ENCODE results near the gene RANGAP1.

DNA sequence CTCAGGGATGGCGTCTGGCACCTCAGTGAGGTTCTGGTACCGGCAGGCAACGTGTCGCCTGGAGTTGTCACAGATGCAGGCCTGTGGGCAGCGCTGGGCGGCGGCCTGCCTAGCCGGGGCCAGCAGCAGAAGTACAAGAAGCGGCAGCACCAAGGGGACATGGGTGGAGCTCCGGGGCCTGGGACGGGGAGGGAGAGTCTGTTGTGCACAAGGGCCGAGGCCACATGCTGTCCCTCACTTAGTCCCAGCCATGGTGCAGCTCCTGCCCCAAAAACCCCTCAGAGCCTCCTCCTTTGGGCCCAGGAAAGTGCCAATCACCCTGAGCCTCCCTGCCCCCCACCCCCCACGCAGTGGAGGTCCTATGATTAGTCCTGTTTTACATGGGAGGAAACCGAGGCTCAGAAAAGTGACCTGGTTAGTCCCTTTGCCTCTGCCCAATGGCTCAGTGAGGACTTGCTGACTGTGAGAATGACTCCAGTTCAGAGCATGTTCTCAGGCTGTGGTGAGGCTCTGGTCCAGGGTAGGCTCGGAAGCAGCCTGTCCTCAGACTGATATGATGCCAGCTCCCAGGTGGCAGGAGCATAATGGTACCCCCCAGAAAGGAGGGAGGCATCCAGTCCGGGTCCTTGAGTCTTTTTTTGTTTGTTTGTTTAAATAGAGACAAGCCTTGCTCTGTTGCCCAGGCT, 46.4 kb downstream of the RANGAP1 start:
- TF ChIP-seq, protein P1, sequence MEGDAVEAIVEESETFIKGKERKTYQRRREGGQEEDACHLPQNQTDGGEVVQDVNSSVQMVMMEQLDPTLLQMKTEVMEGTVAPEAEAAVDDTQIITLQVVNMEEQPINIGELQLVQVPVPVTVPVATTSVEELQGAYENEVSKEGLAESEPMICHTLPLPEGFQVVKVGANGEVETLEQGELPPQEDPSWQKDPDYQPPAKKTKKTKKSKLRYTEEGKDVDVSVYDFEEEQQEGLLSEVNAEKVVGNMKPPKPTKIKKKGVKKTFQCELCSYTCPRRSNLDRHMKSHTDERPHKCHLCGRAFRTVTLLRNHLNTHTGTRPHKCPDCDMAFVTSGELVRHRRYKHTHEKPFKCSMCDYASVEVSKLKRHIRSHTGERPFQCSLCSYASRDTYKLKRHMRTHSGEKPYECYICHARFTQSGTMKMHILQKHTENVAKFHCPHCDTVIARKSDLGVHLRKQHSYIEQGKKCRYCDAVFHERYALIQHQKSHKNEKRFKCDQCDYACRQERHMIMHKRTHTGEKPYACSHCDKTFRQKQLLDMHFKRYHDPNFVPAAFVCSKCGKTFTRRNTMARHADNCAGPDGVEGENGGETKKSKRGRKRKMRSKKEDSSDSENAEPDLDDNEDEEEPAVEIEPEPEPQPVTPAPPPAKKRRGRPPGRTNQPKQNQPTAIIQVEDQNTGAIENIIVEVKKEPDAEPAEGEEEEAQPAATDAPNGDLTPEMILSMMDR (IDR thresholded peaks at IDR 0.05; ENCODE audit: low read depth, low read length), result no peak
- no peak for TF ChIP-seq EZH2phosphoT487 (IDR thresholded peaks at IDR 0.05; ENCODE audit: low read depth)

Data from OCI-LY3 (cell line).